Measurements from ENCODE around the gene CFAP77.

Gene CFAP77

GRCh38 chr9:132479733-132480132 lies 69.7 kb downstream of the CFAP77 start:
- TF ChIP-seq, protein P1, sequence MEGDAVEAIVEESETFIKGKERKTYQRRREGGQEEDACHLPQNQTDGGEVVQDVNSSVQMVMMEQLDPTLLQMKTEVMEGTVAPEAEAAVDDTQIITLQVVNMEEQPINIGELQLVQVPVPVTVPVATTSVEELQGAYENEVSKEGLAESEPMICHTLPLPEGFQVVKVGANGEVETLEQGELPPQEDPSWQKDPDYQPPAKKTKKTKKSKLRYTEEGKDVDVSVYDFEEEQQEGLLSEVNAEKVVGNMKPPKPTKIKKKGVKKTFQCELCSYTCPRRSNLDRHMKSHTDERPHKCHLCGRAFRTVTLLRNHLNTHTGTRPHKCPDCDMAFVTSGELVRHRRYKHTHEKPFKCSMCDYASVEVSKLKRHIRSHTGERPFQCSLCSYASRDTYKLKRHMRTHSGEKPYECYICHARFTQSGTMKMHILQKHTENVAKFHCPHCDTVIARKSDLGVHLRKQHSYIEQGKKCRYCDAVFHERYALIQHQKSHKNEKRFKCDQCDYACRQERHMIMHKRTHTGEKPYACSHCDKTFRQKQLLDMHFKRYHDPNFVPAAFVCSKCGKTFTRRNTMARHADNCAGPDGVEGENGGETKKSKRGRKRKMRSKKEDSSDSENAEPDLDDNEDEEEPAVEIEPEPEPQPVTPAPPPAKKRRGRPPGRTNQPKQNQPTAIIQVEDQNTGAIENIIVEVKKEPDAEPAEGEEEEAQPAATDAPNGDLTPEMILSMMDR (conservative IDR thresholded peaks at IDR 0.05; ENCODE audit: low read length) = no peak
- DNase-seq (ENCODE audit: low read depth) = no peak
- H3K4me3 ChIP-seq (ENCODE audit: low read length) = no peak overlapping the region

- H3K4me3 ChIP-seq (ENCODE audit: low read length) = no peak overlapping the region
- no peak for DNase-seq (ENCODE audit: low read depth)
- TF ChIP-seq, protein P1 (conservative IDR thresholded peaks at IDR 0.05; ENCODE audit: low read length) = no peak
Measured at GRCh38 chr9:132481053-132481849, 71.2 kb downstream of the CFAP77 start.

DNA sequence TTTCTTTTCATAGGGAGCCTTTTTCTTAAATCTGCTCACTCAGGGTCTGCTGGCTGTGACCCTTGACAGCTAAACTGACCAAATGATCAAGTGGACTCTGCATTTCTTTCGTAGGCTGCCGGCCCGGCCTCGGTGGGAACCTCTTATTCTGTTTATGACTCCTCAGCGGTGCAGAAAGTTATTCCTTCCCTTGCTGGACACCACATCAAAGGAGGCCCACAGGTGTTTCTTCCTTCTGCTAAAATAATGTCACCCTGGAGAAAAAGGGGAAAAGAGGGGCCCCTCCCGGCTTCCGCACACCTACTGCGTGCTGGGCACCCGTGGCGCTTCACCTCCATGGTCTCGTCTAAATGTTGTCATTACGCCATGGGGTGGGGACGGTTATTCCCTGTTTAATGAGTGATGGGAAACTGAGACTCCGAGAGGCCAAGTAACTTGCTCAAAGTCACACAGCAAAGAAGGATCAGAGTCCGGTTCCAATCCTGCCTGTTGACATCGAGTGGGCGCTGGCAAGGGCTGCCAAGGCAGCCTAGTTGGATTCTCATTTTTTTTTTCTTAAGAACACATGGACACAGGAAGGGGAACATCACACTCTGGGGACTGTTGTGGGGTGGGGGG lies 72.3 kb downstream of the CFAP77 start:
- no peak for DNase-seq (ENCODE audit: low read depth)
- TF ChIP-seq, protein P1 (conservative IDR thresholded peaks at IDR 0.05; ENCODE audit: low read length) = no peak
- no peak overlapping the region for H3K4me3 ChIP-seq (ENCODE audit: low read length)

GRCh38 chr9:132485393-132485792 lies 75.4 kb downstream of the CFAP77 start:
- TF ChIP-seq, protein P1 (conservative IDR thresholded peaks at IDR 0.05; ENCODE audit: low read length) = no peak
- DNase-seq (ENCODE audit: low read depth) = no peak
- no peak overlapping the region for H3K4me3 ChIP-seq (ENCODE audit: low read length)

GRCh38 chr9:132486706-132487350 lies 76.8 kb downstream of the CFAP77 start:
- H3K4me3 ChIP-seq (ENCODE audit: low read length) = no peak overlapping the region
- no peak for DNase-seq (ENCODE audit: low read depth)
- TF ChIP-seq, protein P1 (conservative IDR thresholded peaks at IDR 0.05; ENCODE audit: low read length) = no peak

GRCh38 chr9:132487351-132487791 lies 77.4 kb downstream of the CFAP77 start:
- no peak for DNase-seq (ENCODE audit: low read depth)
- no peak overlapping the region for H3K4me3 ChIP-seq (ENCODE audit: low read length)
- TF ChIP-seq, protein P1 (conservative IDR thresholded peaks at IDR 0.05; ENCODE audit: low read length) = no peak
